Skin epidermis (tissue), 12 donors: ENCODE measurements around the gene EHMT1.
"Not testable (repeated sequence)": the region's sequence is repeated elsewhere in the genome, so short reads cannot be mapped to it uniquely, and the experiment has no call there.

Experiments
- H3K27ac ChIP-seq, 21 experiments: fragments of 200-600 bp; sonication (generic) in 11 of 21; one replicate each; pipeline ENCODE4 v1.5.0; 2020; ENCODE audit warnings: mild to moderate bottlenecking in 3 of 21, inconsistent platforms in 2 of 21, moderate library complexity in 2 of 21
- H3K4me3 ChIP-seq, 7 experiments: fragments of 200-600 bp; sonication (generic) in 2 of 7; one replicate each; pipeline ENCODE4 v1.5.0; 2020; ENCODE audit warnings: inconsistent platforms in 2 of 7, mild to moderate bottlenecking in 2 of 7, moderate library complexity in 1 of 7

Gene EHMT1

DNA sequence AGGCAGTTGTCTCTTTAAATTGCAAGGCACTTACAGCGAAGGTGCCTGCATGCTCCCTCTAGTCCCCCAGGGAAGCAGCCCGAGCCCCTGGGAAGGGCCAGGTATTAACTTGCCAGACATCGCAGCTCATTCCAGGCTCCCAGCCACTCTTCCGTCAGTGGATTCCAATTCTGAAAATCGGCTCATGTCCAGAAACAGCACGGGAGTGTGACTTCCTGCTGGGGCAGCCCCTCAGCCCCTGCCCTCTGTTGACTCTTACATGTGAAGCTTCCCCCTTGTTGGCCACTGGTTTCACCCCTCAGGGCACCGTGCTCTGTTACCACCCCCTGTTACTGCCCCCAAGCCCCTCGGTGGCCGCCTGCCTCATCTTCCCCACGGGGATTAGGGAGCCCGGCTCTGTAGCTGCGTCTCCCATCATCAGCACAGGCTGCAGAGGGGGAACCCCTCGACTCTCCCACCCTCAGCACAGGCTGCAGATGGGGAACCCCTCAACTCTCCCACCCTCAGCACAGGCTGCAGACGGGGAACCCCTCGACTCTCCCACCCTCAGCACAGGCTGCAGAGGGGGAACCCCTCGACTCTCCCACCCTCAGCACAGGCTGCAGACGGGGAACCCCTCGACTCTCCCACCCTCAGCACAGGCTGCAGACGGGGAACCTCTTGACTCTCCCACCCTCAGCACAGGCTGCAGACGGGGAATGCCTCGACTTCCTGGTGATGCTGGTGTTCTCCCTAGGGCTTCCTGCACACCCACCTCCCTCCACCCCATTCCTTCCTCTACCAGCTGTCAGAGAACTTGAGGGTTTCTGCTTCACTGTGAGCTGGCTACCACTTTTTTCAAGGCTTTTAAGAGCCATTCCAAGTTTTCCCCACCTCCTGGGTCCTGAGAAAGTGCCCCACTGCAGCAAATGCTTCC is 247.7 kb downstream of the EHMT1 start:
- Histone ChIP-seq H3K27ac (no peak overlapping the region), H3K4me3 (no peak overlapping the region)

DNA sequence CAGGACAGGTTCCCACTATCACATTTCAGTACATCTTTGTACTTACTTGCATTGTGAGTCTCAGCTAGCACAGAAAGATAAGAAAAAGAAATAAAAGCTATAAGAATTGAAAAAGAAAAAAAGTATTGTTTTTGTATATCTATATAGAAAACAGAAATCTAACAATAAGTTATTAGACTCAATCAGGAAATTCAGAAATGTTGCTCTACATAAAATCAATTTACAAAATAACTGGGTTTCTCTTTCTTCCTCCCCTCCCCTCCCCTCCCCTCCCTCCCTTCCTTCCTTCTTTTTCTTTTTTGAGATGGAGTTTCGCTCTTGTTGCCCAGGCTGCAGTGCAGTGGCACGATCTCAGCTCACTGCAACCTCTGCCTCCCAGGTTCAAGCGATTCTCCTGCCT is 251.6 kb downstream of the EHMT1 start:
- Histone ChIP-seq H3K27ac (no peak overlapping the region), H3K4me3 (no peak overlapping the region)

- Histone ChIP-seq H3K27ac (no peak overlapping the region), H3K4me3 (no peak overlapping the region)
Measured at GRCh38 chr9:137872296-137872695, 253.5 kb downstream of the EHMT1 start.

DNA sequence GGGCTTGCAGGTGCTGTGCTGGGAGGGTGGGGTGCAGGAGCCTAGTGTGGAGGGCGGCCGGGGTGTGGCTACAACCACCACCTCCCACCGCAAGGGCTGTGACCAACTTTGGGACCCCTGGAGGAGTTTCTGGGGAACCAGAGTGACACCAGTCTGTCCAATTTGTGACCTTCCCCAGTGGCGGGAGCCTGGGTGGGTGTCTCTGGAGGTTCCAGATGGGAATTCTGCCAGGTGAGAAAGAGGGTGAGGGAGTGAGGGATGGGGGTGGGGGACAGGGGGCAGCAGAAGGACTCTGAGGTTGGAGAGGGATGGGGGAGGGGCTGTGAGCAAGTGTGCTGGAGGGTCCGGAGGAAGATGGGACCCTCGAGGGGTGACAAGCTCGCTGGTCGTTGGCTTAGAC is 254.6 kb downstream of the EHMT1 start:
- Histone ChIP-seq H3K27ac (no peak overlapping the region), H3K4me3 (no peak overlapping the region)

DNA sequence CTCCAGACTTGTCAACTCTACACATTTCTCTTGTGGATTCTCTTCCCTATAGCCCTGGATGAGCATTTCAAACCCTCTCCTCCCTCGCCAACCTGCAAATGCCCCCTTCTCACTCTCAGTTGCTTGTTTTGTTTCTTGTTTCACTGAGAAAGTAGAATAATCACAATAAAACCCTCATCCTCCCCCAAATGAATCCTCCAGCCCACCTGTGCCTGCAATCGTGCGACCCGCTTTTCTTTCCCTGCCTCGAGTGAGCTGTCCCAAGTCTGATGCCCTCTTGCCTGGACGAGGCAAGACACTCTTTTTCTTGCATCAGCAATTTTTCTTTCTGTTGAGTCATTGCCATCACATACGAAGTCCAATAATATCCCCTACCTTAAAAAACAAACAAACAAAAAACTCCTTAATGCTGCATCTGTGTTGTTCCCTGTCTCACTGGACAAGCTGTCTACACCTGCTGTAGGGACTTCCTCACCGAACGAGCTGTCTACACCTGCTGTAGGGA is 255.1 kb downstream of the EHMT1 start:
- Histone ChIP-seq H3K4me3 (no peak overlapping the region), H3K27ac (no peak overlapping the region)

DNA sequence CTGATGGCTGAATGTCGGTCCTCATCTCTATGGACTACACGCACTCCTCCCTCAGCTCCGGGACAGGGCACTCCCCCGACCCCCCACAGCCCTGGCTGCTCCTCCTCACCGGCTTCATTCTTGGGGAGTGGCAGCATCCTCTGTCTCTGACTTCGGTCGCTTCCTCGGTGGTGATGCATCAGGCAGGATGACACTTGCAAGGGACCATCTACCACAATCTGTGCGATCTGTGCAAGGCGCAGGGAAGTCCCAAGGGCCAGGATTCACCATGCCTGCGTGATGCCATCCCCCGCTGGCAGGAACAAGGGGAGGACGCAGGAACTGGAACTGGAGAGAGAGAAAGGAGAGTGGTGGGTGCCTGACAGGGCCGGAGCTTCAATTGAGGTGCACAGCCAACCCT is 256.5 kb downstream of the EHMT1 start:
- no peak overlapping the region for H3K27ac ChIP-seq
- H3K4me3 ChIP-seq: no peak overlapping the region

GRCh38 chr9:137875846-137876245 is 257.0 kb downstream of the EHMT1 start:
- no peak overlapping the region for H3K4me3 ChIP-seq
- no peak overlapping the region for H3K27ac ChIP-seq

GRCh38 chr9:137876269-137876668 is 257.5 kb downstream of the EHMT1 start:
- no peak overlapping the region for H3K27ac ChIP-seq
- H3K4me3 ChIP-seq: no peak overlapping the region

DNA sequence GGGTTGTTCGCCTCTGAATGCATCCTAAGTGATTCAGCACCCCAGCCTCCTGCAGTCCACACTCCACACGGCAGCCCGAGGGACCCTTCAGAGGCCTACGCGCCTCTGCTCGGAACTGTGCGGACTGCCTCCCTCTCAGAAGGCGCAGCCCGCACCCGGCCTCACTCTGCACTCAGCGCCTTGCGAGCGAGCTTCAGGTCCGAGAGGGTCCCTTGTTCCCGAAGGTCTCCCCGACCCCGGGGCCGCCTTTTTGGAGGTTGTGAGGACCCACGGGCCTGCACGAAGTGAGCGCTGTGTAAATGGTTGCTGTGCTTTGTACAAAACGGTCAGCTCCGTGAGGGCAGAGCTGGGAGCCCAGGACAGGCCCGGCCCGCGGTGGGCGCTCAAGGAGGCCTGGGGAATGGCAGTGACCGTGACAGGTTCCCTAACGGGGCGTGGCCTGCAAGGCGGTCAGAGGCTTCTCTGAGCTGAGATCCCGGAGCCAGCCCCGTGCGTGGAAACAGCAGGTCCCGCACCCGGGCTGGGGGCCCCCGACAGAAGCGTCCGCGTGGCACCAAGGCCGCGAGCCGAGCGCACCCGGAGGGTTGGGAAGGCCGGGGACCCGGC is 258.1 kb downstream of the EHMT1 start:
- Histone ChIP-seq H3K4me3 (no peak overlapping the region), H3K27ac (no peak overlapping the region)

DNA sequence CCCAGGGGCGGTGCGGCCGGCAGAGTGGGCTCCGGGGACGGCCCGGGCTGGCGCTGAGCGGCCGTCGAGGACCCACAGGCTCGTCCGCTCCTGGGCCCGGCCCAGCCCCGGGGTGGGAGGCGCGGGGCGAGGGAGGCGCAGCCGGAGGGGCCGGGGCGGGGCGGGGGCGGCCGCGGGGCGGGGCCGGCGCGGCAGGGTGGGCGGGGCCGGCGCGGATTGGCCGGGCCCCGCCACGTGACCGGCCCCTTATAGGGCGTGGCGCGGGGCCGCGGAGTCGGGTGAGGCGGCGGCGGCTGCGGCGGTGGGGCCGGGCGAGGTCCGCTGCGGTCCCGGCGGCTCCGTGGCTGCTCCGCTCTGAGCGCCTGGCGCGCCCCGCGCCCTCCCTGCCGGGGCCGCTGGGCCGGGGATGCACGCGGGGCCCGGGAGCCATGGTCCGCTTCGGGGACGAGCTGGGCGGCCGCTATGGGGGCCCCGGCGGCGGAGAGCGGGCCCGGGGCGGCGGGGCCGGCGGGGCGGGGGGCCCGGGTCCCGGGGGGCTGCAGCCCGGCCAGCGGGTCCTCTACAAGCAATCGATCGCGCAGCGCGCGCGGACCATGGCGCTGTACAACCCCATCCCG is 258.8 kb downstream of the EHMT1 start, which contains the start of gene CACNA1B:
Gene CACNA1B, plus strand, starts transcription at position 277 of the 617 bp plus-strand sequence. Its CDS starts 152 bp downstream, at position 429.
- peak within 1 kb of the TSS in 3 of 7 experiments; percentile 11 to 33 (median 13) for H3K4me3 ChIP-seq
- not testable (repeated sequence) for H3K27ac ChIP-seq

- H3K4me3 ChIP-seq: peak overlapping the region in 3 of 7 experiments; percentile 11 to 33 (median 13)
Measured at GRCh38 chr9:137878146-137878941, 259.5 kb downstream of the EHMT1 start.

GRCh38 chr9:137879052-137879451 is 260.2 kb downstream of the EHMT1 start:
- H3K4me3 ChIP-seq: no peak overlapping the region
- no peak overlapping the region for H3K27ac ChIP-seq

More at GRCh38 chr9:137878146-137878941, 259.5 kb downstream of the EHMT1 start:
- H3K27ac ChIP-seq: no peak overlapping the region

- no peak overlapping the region for H3K4me3 ChIP-seq
- no peak overlapping the region for H3K27ac ChIP-seq
Measured at GRCh38 chr9:137879566-137880150, 260.9 kb downstream of the EHMT1 start.

GRCh38 chr9:137880160-137880975 is 261.6 kb downstream of the EHMT1 start:
- Histone ChIP-seq H3K4me3 (no peak overlapping the region), H3K27ac (no peak overlapping the region)

DNA sequence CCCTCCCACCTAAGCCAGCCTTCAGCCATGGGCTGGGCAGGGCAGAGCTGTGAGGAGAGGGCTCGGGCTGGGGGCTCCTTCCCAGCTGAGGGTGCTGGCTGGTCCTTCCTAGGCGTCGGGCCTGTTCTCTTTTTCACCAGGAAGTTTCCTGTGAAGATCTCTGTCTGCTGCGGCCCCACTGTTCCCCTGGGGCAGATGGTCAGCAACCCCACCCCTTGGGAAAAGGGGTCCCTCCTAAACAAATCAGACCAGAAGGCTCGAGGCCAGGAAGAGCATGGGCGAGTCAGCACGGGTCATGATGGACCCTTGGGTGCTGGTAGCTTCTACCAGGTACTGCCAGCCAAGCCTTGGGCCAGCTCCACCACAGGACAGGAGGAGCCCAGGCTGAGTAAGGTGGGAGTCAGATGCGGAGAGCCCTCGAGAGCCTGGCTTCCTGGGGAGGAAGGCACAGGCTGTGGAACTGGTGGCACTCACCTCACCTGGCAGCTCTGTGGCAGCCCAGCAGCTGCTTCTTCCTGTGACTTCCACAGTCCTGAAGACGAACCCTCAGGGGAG is 262.2 kb downstream of the EHMT1 start:
- no peak overlapping the region for H3K27ac ChIP-seq
- H3K4me3 ChIP-seq: no peak overlapping the region

DNA sequence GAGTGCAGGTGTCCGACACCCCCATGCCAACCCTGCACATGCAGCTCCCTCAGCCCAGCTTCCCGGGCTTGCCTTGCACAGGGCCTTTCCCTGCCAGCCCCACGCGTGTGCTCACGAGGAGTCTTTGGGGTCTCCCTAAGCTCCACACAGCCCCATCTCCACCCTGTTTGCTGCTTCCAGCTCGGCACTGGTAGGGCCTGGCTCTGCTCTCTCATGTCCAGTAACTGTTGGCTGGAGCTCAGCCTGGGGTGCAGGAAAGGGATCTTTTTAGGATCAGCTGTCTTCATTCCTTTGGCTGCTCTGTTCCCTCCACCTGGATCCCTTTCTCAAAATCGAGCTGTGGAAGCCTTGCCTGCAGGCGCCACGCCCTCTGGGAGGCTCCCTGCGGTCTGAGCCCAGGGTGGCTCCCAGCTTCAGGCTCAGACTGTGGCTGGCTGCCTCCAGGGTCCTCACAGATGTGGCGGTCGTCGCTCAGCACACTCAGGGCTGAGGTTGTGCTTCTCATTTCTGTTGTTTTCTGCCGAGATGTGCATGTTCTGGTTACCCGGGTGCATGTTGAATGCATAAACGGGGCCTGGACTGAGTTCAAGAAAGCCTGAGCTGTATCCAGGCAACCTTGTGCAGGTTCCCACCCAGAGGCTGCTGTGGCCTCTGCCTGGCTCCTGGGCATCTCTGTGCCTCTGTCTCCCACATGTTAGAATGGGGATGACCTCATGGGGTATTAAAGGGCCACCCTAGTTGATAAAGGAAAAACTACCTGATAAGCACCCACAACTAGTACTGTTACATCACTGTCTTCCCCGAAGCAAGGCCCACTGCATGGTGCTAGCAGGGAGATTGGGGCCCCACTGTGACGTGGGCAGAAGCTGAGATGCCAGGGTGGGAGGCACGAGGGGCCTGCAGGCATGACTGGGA is 263.0 kb downstream of the EHMT1 start:
- no peak overlapping the region for H3K4me3 ChIP-seq
- no peak overlapping the region for H3K27ac ChIP-seq

DNA sequence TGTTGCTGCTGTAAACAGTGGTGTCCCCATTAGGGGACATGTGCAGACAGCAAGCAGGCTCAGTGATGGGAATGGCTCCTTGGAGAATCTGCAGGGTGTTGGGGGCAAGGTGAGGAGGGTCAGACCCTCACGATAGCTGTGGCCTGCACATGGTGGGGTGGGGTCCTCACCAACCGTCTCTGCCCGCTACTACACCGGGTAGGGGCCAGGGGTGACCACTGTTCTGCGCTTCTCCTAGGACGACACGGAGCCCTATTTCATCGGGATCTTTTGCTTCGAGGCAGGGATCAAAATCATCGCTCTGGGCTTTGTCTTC is 263.7 kb downstream of the EHMT1 start:
- H3K4me3 ChIP-seq: no peak overlapping the region
- H3K27ac ChIP-seq: no peak overlapping the region
